Liver (tissue), 9 donors: ENCODE results near the gene CASZ1. TPM values are rescaled to one million over a fixed set of nuclear protein-coding genes. Genes with fewer than 3 reads are reported as not detected.

ENCODE experiments used
- DNase-seq: peaks from one replicate; pipeline ENCODE4 v3.0.0-alpha.2; 2017; ENCODE audit warnings: low spot score
- H3K27ac ChIP-seq, 2 donors: one replicate each; pipeline ENCODE4 v1.7.0; 2013; ENCODE audit warnings: inconsistent platforms in 2 of 2, low read length in 2 of 2, control low read depth in 1 of 2, low read depth in 1 of 2, mild to moderate bottlenecking in 1 of 2
- H3K27me3 ChIP-seq, 4 donors: one replicate each; pipeline versions ENCODE4 v1.6.1 to v1.7.0; 2013; ENCODE audit warnings: low read length in 3 of 4, inconsistent platforms in 1 of 4, mild to moderate bottlenecking in 1 of 4, moderate library complexity in 1 of 4; ENCODE audit not compliant: control insufficient read depth in 4 of 4, insufficient read depth in 4 of 4
- H3K36me3 ChIP-seq, 4 donors: one replicate each; pipeline versions ENCODE4 v1.6.1 to v1.7.0; 2013; ENCODE audit warnings: low read length in 3 of 4, mild to moderate bottlenecking in 3 of 4, low read depth in 1 of 4, moderate library complexity in 1 of 4; ENCODE audit not compliant: control insufficient read depth in 4 of 4, insufficient read depth in 3 of 4
- H3K4me1 ChIP-seq, 4 donors: one replicate each; pipeline versions ENCODE4 v1.6.1 to v1.7.0; 2013; ENCODE audit warnings: low read length in 3 of 4, mild to moderate bottlenecking in 3 of 4, moderate library complexity in 1 of 4; ENCODE audit not compliant: control insufficient read depth in 4 of 4, insufficient read depth in 4 of 4
- H3K4me3 ChIP-seq, 3 donors: one replicate each; pipeline versions ENCODE4 v1.6.1 to v1.7.0; 2013; ENCODE audit warnings: low read length in 3 of 3, control low read depth in 1 of 3, low read depth in 1 of 3, mild to moderate bottlenecking in 1 of 3
- H3K9ac ChIP-seq, 2 donors: one replicate each; pipeline ENCODE4 v1.7.0; 2013; ENCODE audit warnings: low read length in 2 of 2, mild to moderate bottlenecking in 2 of 2, moderate library complexity in 2 of 2, control low read depth in 1 of 2, low read depth in 1 of 2
- H3K9me3 ChIP-seq, 4 donors: one replicate each; pipeline versions ENCODE4 v1.6.1 to v1.7.0; 2013; ENCODE audit warnings: low read length in 3 of 4; ENCODE audit not compliant: control insufficient read depth in 4 of 4
- ATF3 ChIP-seq: IDR thresholded peaks from 2 replicates; pipeline ENCODE4 v1.6.1; 2016; ENCODE audit warnings: antibody characterized with exemption
- CTCF ChIP-seq: fragments of 150-350 bp; IDR thresholded peaks from 2 replicates; pipeline ENCODE4 v1.5.1; 2017; ENCODE audit warnings: improper control_type of control experiment, low read depth, low read length; ENCODE audit not compliant: missing input control
- EGR1 ChIP-seq, 2 donors: IDR thresholded peaks; 2 replicates each; pipeline ENCODE4 v1.6.1; 2016 to 2018; ENCODE audit warnings: antibody characterized with exemption in 2 of 2, low read depth in 2 of 2
- FOXA2 ChIP-seq: IDR thresholded peaks from 2 replicates; pipeline ENCODE4 v1.6.1; 2016; ENCODE audit warnings: antibody characterized with exemption
- GABPA ChIP-seq, 2 donors: IDR thresholded peaks in 1 of 2; conservative IDR thresholded peaks in 1 of 2; 2 replicates each; pipeline ENCODE4 v1.6.1; 2016; ENCODE audit warnings: antibody characterized with exemption in 2 of 2, mild to moderate bottlenecking in 1 of 2, moderate library complexity in 1 of 2
- HNF4A ChIP-seq, 2 donors: conservative IDR thresholded peaks; 2 replicates each; pipeline ENCODE4 v1.6.1; 2016; ENCODE audit warnings: antibody characterized with exemption in 2 of 2, mild to moderate bottlenecking in 2 of 2
- HNF4G ChIP-seq: IDR thresholded peaks from 2 replicates; pipeline ENCODE4 v1.6.1; 2016; ENCODE audit warnings: antibody characterized with exemption
- JUND ChIP-seq, 2 donors: IDR thresholded peaks; 2 replicates each; pipeline ENCODE4 v1.6.1; 2016; ENCODE audit warnings: antibody characterized with exemption in 2 of 2
- MAX ChIP-seq: IDR thresholded peaks from 2 replicates; pipeline ENCODE4 v1.6.1; 2016; ENCODE audit warnings: antibody characterized with exemption
- RAD21 ChIP-seq, 2 donors: IDR thresholded peaks; 2 replicates each; pipeline ENCODE4 v1.6.1; 2016; ENCODE audit warnings: antibody characterized with exemption in 2 of 2, mild to moderate bottlenecking in 2 of 2
- REST ChIP-seq: IDR thresholded peaks from 2 replicates; pipeline ENCODE4 v1.6.1; 2016; ENCODE audit warnings: antibody characterized with exemption, mild to moderate bottlenecking
- RXRA ChIP-seq, 2 donors: IDR thresholded peaks; 2 replicates each; pipeline ENCODE4 v1.6.1; 2017 to 2018; ENCODE audit warnings: antibody characterized with exemption in 2 of 2, mild to moderate bottlenecking in 1 of 2
- SP1 ChIP-seq: IDR thresholded peaks from 2 replicates; pipeline ENCODE4 v1.6.1; 2018; ENCODE audit warnings: antibody characterized with exemption, mild to moderate bottlenecking
- TAF1 ChIP-seq: conservative IDR thresholded peaks from 2 replicates; pipeline ENCODE4 v1.6.1; 2016; ENCODE audit warnings: antibody characterized with exemption, mild to moderate bottlenecking
- YY1 ChIP-seq: IDR thresholded peaks from 2 replicates; pipeline ENCODE4 v1.6.1; 2016; ENCODE audit warnings: antibody characterized with exemption, mild to moderate bottlenecking
- WGBS: extraction: QIAGEN DNeasy Blood & Tissue Kit; methylation state at CpG from one replicate; pipeline ENCODE4 v1.1.7; 2013; 5-methylcytosine and 5-hydroxymethylcytosine counted together
- polyA plus RNA-seq, 2 donors: library from polyadenylated mRNA; stranded (reverse) in 1 of 2; unstranded in 1 of 2; fragments of 200-250 nt in 1 of 2; fragments of >200 nt in 1 of 2; fragmentation: Nextera tagmentation in 1 of 2; extraction: Ambion mirVana in 1 of 2; gene quantifications; one replicate each; pipeline versions ENCODE4 v1.2.1 to v1.2.3, GENCODE V29; 2013 to 2015
- total RNA-seq, 2 donors: library from RNA; depleted of rRNA; stranded (reverse); fragments of >200 nt; gene quantifications; one replicate each; pipeline ENCODE4 v1.2.3, GENCODE V29; 2014
- TF ChIP-seq, protein P1 (sequence below): IDR thresholded peaks from 2 replicates; pipeline ENCODE4 v1.6.1; 2016; ENCODE audit warnings: antibody characterized with exemption
- donor health status: healthy.
- donor health status: healthy.
- donor health status: healthy.
- donor health status: healthy.
- donor health status: healthy.

Gene CASZ1
- total and polyA plus RNA-seq, 4 donors: 1.0 to 3.5 (median 1.9) TPM

- H3K27ac ChIP-seq: no peak overlapping the region
- peaks cover 26 to 56% (median 43%) of the 10 kb centered on the region in 4 donors for H3K4me1 ChIP-seq
- H3K36me3 ChIP-seq: no peaks in the 10 kb centered on the region
- H3K27me3 ChIP-seq: no peaks in the 10 kb centered on the region
- no peak for DNase-seq
- TF ChIP-seq EGR1 (IDR thresholded peaks at IDR 0.05; ENCODE audit: low read depth in 2 of 2): no peak
- TF ChIP-seq HNF4A (conservative IDR thresholded peaks at IDR 0.05): no peak
- no peak for TF ChIP-seq RXRA (IDR thresholded peaks at IDR 0.05)
- TF ChIP-seq RAD21 (IDR thresholded peaks at IDR 0.05): no peak
- no peak for TF ChIP-seq JUND (IDR thresholded peaks at IDR 0.05)
- TF ChIP-seq ATF3: no peak
- TF ChIP-seq MAX: no peak
- TF ChIP-seq, protein P1, sequence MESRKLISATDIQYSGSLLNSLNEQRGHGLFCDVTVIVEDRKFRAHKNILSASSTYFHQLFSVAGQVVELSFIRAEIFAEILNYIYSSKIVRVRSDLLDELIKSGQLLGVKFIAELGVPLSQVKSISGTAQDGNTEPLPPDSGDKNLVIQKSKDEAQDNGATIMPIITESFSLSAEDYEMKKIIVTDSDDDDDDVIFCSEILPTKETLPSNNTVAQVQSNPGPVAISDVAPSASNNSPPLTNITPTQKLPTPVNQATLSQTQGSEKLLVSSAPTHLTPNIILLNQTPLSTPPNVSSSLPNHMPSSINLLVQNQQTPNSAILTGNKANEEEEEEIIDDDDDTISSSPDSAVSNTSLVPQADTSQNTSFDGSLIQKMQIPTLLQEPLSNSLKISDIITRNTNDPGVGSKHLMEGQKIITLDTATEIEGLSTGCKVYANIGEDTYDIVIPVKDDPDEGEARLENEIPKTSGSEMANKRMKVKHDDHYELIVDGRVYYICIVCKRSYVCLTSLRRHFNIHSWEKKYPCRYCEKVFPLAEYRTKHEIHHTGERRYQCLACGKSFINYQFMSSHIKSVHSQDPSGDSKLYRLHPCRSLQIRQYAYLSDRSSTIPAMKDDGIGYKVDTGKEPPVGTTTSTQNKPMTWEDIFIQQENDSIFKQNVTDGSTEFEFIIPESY: no peak
- TF ChIP-seq SP1: no peak
- TF ChIP-seq GABPA (IDR thresholded peaks at IDR 0.05 in 1 of 2, conservative IDR thresholded peaks at IDR 0.05 in 1 of 2): no peak
- TF ChIP-seq HNF4G: no peak
- no peak for TF ChIP-seq REST
- TF ChIP-seq FOXA2: no peak
- no peak for TF ChIP-seq YY1
- no peak for TF ChIP-seq CTCF
- TF ChIP-seq TAF1: no peak
- WGBS: 93% methylated on average over 19 of the region's 19 CpGs
- H3K4me3 ChIP-seq: no peak overlapping the region
- H3K9me3 ChIP-seq: no peaks in the 10 kb centered on the region
- H3K9ac ChIP-seq: no peak overlapping the region
Measured at GRCh38 chr1:10673109-10673711, 123.2 kb downstream of the CASZ1 start.
